Lung (tissue), 12 donors: Measurements from ENCODE around the gene DGCR2. TPM values are rescaled to one million over a fixed set of nuclear protein-coding genes. Genes with fewer than 3 reads are reported as not detected.
"Not testable (repeated sequence)": the region's sequence is repeated elsewhere in the genome, so short reads cannot be mapped to it uniquely, and the experiment has no call there.

Experiments used
- ATAC-seq: fragments of 200-7000 bp; cut with Tn5 transposase; one replicate; pipeline ENCODE4 v1.9.1; 2020; ENCODE audit warnings: moderate number of reproducible peaks; ENCODE audit not compliant: insufficient read depth, low FRiP score
- DNase-seq, 3 donors: peaks; one replicate each; pipeline ENCODE4 v3.0.0-alpha.2; 2013 to 2017
- H3K27ac ChIP-seq, 2 donors: one replicate each; pipeline ENCODE4 v1.5.1; 2013; ENCODE audit warnings: mild to moderate bottlenecking in 2 of 2, moderate library complexity in 2 of 2, control low read depth in 1 of 2, inconsistent platforms in 1 of 2, low read depth in 1 of 2, low read length in 1 of 2
- H3K27me3 ChIP-seq, 3 donors: one replicate each; pipeline ENCODE4 v1.5.1; 2013; ENCODE audit warnings: low read length in 2 of 3; ENCODE audit not compliant: control insufficient read depth in 3 of 3, insufficient read depth in 3 of 3
- H3K36me3 ChIP-seq, 4 donors: one replicate each; pipeline ENCODE4 v1.5.1; 2013; ENCODE audit warnings: low read length in 4 of 4, mild to moderate bottlenecking in 1 of 4, moderate library complexity in 1 of 4; ENCODE audit not compliant: control insufficient read depth in 4 of 4, insufficient read depth in 4 of 4
- H3K4me1 ChIP-seq, 5 donors: one replicate each; pipeline ENCODE4 v1.5.1; 2013; ENCODE audit warnings: low read length in 5 of 5, mild to moderate bottlenecking in 2 of 5, moderate library complexity in 1 of 5; ENCODE audit not compliant: control insufficient read depth in 5 of 5, insufficient read depth in 5 of 5
- H3K4me3 ChIP-seq: one replicate; pipeline ENCODE4 v1.5.1; 2013; ENCODE audit warnings: mild to moderate bottlenecking, control low read depth, moderate library complexity
- H3K9ac ChIP-seq, 2 donors: one replicate each; pipeline ENCODE4 v1.5.1; 2013; ENCODE audit warnings: low read length in 2 of 2, control low read depth in 1 of 2; ENCODE audit not compliant: insufficient read depth in 1 of 2
- H3K9me3 ChIP-seq, 4 donors: one replicate each; pipeline ENCODE4 v1.5.1; 2013; ENCODE audit warnings: low read length in 3 of 4, mild to moderate bottlenecking in 1 of 4, moderate library complexity in 1 of 4; ENCODE audit not compliant: control insufficient read depth in 4 of 4, insufficient read depth in 3 of 4
- WGBS, 2 donors: extraction: QIAGEN DNeasy Blood & Tissue Kit; methylation state at CpG; one replicate each; pipeline ENCODE4 v1.1.7; 2013; 5-methylcytosine and 5-hydroxymethylcytosine counted together
- polyA plus RNA-seq, 2 donors: library from polyadenylated mRNA; stranded (reverse); fragments of 200-250 nt; gene quantifications; one replicate each; pipeline ENCODE4 v1.2.1, GENCODE V29; 2013
- total RNA-seq, 2 donors: library from RNA; depleted of rRNA in 1 of 2; stranded (reverse); fragments of >200 nt in 1 of 2; gene quantifications; one replicate each; pipeline ENCODE4 v1.2.1, GENCODE V29; 2014 to 2021
- TF ChIP-seq, protein P1 (sequence below): IDR thresholded peaks from 2 replicates; pipeline ENCODE4 v1.5.1; 2012; ENCODE audit warnings: mild to moderate bottlenecking; ENCODE audit errors: control extremely low read depth, extremely low read depth
- donor health status: control.
- donor health status: control.
- donor health status: Bipolar disorder and iron deficiency.
- donor health status: healthy.
- donor health status: DM: yes; HTN: yes; CAD: no.

DGCR2 gene
- total and polyA plus RNA-seq, 4 donors, result 40.4 to 77.4 (median 50.5) TPM

DNA sequence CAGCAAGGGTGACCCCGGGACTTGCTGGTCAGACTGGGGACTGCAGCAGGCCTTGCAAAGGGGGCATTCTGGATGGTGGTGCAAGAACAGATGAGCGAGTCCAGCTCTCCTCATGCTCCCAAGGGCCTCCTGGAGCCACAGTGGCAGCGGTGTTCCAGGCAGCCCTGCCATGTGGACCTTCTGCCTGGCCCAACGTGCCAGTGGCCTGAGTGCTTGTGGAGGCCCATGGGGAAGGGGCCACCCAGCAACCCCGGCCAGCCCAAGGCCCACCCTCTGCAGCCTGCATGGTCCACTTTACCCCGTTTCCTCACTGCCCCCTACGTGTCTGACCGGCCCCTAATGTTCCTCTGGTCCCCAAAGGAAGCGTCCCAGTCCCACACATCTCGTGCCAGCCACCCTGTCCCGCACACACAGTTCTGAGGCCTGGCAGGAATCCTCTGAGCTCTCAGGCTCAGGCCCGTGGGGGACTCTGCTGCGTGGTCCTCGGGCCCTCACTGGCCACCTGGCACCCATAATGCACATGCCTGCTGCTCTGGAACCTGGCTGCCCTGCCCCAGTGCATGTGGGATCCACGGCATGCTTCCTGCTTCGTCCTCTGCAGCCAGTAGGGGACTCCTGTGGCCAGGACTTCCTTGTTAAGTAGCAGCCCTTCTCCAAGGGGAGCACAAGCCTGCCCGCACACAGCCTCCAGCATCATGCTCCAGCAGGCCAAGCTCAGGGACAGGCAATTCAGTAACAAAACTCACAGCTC lies 85.5 kb downstream of the DGCR2 start:
- H3K27me3 ChIP-seq, result no peaks in the 10 kb centered on the region
- 86 to 91% methylated on average over 17 of the region's 17 CpGs for WGBS, 2 donors
- no peak for DNase-seq
- ATAC-seq, result no peak
- peaks cover 5 to 45% (median 14%) of the 10 kb centered on the region in 4 donors for H3K36me3 ChIP-seq
- no peak overlapping the region for H3K4me3 ChIP-seq
- no peak overlapping the region for H3K27ac ChIP-seq
- no peak overlapping the region for H3K9ac ChIP-seq
- TF ChIP-seq, protein P1, sequence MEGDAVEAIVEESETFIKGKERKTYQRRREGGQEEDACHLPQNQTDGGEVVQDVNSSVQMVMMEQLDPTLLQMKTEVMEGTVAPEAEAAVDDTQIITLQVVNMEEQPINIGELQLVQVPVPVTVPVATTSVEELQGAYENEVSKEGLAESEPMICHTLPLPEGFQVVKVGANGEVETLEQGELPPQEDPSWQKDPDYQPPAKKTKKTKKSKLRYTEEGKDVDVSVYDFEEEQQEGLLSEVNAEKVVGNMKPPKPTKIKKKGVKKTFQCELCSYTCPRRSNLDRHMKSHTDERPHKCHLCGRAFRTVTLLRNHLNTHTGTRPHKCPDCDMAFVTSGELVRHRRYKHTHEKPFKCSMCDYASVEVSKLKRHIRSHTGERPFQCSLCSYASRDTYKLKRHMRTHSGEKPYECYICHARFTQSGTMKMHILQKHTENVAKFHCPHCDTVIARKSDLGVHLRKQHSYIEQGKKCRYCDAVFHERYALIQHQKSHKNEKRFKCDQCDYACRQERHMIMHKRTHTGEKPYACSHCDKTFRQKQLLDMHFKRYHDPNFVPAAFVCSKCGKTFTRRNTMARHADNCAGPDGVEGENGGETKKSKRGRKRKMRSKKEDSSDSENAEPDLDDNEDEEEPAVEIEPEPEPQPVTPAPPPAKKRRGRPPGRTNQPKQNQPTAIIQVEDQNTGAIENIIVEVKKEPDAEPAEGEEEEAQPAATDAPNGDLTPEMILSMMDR, result no peak
- no peaks in the 10 kb centered on the region for H3K9me3 ChIP-seq
- H3K4me1 ChIP-seq, result no peaks in the 10 kb centered on the region

DNA sequence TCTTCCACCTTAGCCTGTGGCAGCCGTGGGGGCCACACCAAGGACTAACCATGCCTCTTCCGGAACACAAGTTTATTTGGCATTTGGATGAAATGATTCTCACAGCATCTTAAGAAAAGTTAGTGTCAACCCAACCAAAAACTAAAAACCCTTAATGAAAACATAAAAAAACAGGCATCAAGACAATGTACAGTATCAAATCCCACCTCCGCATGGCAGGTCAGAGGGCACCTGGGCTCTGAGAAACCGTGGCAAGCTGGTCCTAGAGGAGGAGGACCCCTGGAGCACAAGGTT lies 86.0 kb downstream of the DGCR2 start:
- H3K27me3 ChIP-seq, result no peaks in the 10 kb centered on the region
- ATAC-seq (no peak), DNase-seq (no peak)
- H3K36me3 ChIP-seq, result peaks cover 3 to 40% (median 12%) of the 10 kb centered on the region in 4 donors
- WGBS, 2 donors, result 83 to 86% methylated on average over 4 of the region's 4 CpGs
- TF ChIP-seq, protein P1, result no peak
- H3K27ac ChIP-seq, result no peak overlapping the region
- no peak overlapping the region for H3K4me3 ChIP-seq
- H3K9me3 ChIP-seq, result no peaks in the 10 kb centered on the region
- no peak overlapping the region for H3K9ac ChIP-seq
- no peaks in the 10 kb centered on the region for H3K4me1 ChIP-seq

DNA sequence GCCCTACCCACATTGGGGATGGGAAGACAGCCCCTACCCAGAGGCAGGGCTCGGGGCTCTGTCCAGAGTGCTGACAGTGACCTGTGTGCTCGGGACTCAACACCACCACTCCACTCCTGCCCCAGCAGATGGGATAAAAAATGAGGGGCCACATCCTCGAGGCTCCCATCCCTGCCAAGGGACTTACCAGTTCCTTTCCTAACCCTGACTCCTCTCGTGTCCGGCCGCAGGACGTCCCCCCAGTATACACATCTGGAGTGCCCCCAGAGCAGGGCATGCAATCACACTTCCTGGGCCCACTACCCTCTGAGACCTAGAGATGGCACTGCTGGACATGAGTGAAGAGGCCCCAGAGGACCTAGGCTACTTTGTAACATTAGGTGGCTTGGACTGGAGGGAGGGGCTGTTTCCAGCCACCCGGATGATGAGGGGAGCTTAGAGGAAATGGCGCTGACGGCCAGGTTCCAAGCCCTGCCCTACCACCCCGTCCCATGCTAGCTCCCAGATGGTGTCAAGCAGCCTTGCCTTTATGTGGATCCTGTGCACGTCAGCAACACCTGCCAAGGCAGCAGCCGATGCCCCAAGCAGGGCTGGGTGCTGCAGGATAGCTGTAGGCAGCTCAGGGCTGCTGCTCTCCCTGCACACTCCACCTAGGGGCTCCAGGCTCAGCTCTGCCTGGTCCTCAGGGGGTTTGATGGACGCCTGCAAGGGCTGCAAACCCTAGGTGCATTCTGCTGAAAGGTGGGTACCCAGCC lies 86.6 kb downstream of the DGCR2 start:
- DNase-seq, result peak in 2 of 3 donors; percentile 17 to 20
- no peaks in the 10 kb centered on the region for H3K9me3 ChIP-seq
- H3K27me3 ChIP-seq, result peaks cover 0 to 3% (median 2%) of the 10 kb centered on the region in 3 donors
- 37 to 47% methylated on average over 14 of the region's 14 CpGs for WGBS, 2 donors
- no peak overlapping the region for H3K4me3 ChIP-seq
- no peak overlapping the region for H3K9ac ChIP-seq
- H3K36me3 ChIP-seq, result peaks cover 3 to 35% (median 11%) of the 10 kb centered on the region in 4 donors
- TF ChIP-seq, protein P1, result no peak
- H3K4me1 ChIP-seq, result no peaks in the 10 kb centered on the region
- no peak overlapping the region for H3K27ac ChIP-seq
- no peak for ATAC-seq

DNA sequence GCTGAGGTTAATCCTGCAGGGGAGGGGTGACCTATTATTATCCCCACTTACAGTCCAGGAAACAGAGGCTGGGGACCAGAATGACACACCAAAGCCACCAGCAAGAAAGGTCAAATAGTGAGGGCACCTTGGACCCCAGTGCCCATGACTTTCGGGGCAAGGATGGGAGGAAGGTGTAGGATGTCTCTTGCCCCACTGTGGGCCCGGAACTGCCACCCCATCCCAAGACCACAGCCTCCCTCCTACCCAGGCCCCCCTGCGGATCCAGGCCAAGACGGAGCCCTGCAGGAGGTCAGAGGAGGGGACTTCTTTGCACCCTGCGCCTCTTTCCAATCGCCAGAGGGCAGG lies 87.1 kb downstream of the DGCR2 start:
- H3K4me3 ChIP-seq, DNase-seq, ATAC-seq, H3K27me3 ChIP-seq, H3K9me3 ChIP-seq, H3K9ac ChIP-seq, H3K27ac ChIP-seq, H3K4me1 ChIP-seq: not testable (repeated sequence)
- 44 to 45% methylated on average over 4 to 6 of the region's 6 CpGs for WGBS, 2 donors
- peaks cover 3 to 30% (median 9%) of the 10 kb centered on the region in 4 donors for H3K36me3 ChIP-seq

DNA sequence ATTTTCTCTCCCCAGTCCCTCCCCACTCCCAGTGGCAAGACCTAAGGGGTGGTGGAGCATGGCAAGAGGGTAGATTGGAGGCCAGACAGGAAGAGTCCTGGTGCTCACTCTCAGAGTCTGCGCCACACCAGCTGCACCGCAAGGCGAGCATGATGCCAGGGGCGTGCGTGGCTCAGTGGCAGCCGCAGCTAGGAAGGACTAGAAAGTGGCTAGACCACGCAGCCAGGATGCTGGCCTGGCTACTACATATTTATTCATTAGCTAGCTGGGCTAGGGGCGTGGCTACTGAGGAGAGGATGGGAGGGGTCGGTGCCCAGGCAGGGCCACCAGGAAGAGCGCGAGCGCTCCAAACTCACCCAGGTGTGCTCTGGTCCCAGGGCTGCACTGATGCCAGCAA lies 87.5 kb downstream of the DGCR2 start:
- not testable (repeated sequence) for ATAC-seq, H3K27me3 ChIP-seq, H3K27ac ChIP-seq, H3K4me3 ChIP-seq, H3K9me3 ChIP-seq, DNase-seq, H3K4me1 ChIP-seq, H3K9ac ChIP-seq
- H3K36me3 ChIP-seq, result peaks cover 3 to 26% (median 7%) of the 10 kb centered on the region in 4 donors
- 64 to 67% methylated on average over 7 to 9 of the region's 12 CpGs for WGBS, 2 donors

DNA sequence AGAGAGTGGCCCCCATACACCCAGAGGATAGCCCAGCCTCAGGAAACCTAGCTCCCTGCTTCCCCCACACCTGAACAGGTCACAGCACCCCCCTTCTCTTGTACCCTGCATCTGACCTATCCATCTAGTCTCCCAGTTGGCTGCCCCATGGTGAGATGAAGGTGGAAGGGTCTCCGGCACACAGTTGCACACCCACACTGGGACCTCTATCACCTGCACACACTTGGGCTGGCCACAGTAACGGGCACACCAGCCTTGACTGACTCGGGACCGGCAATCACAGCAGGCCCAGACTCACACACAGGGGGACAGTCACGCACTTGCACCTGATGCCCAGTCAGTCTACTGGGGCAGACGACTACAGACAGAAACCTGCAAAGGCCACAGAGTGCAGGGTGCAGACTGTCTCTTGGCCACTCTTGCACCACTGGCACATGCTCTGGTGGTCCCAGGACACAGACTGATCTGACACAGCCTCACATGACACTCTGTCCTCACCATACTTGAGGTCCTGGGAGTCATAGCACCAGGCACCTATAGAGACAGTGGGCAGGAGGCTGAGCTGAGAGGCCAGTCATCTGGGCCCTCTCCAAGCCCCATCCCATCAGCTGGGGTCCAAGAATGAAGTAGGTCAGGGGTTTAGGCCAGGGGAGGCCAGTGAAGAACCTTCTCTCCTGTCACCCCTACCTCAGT lies 88.0 kb downstream of the DGCR2 start:
- peaks cover 0 to 23% (median 7%) of the 10 kb centered on the region in 4 donors for H3K36me3 ChIP-seq
- DNase-seq, H3K9ac ChIP-seq, H3K4me3 ChIP-seq, H3K4me1 ChIP-seq, ATAC-seq, H3K27ac ChIP-seq, H3K27me3 ChIP-seq, H3K9me3 ChIP-seq: not testable (repeated sequence)
- 82 to 84% methylated on average over 4 to 6 of the region's 6 CpGs for WGBS, 2 donors
